ENCODE results near the gene PLCXD3. TPM values are rescaled to one million over a fixed set of nuclear protein-coding genes. Genes with fewer than 3 reads are reported as not detected.

The PLCXD3 gene
- total RNA-seq, 1 donor from 2014 or later: not detected

- H3K36me3 Mint-ChIP-seq (ENCODE audit: unreplicated experiment): no peaks in the 10 kb centered on the region
- H3K4me1 Mint-ChIP-seq (ENCODE audit: unreplicated experiment): no peaks in the 10 kb centered on the region
- no peak for TF ChIP-seq CTCF (IDR thresholded peaks at IDR 0.05)
- no peak overlapping the region for H3K4me3 Mint-ChIP-seq (ENCODE audit: unreplicated experiment)
- H3K27me3 Mint-ChIP-seq (ENCODE audit: unreplicated experiment): peaks cover 2% of the 10 kb centered on the region
- no peaks in the 10 kb centered on the region for H3K9me3 Mint-ChIP-seq (ENCODE audit: unreplicated experiment)
- no peak for DNase-seq (ENCODE audit: extremely low spot score, unreplicated experiment)
- H3K27ac Mint-ChIP-seq (ENCODE audit: unreplicated experiment): no peak overlapping the region
Measured at GRCh38 chr5:41425736-41426135, 84.7 kb downstream of the PLCXD3 start.

- Mint-ChIP-seq H3K9me3 (ENCODE audit: unreplicated experiment) (no peaks in the 10 kb centered on the region), H3K27me3 (ENCODE audit: unreplicated experiment) (no peaks in the 10 kb centered on the region), H3K4me3 (ENCODE audit: unreplicated experiment) (no peak overlapping the region), H3K27ac (ENCODE audit: unreplicated experiment) (no peak overlapping the region), H3K36me3 (ENCODE audit: unreplicated experiment) (no peaks in the 10 kb centered on the region), H3K4me1 (ENCODE audit: unreplicated experiment) (no peaks in the 10 kb centered on the region)
- no peak for TF ChIP-seq CTCF (IDR thresholded peaks at IDR 0.05)
- DNase-seq (ENCODE audit: extremely low spot score, unreplicated experiment): no peak
Measured at GRCh38 chr5:41420492-41421067, 89.8 kb downstream of the PLCXD3 start.

- Mint-ChIP-seq H3K27ac (ENCODE audit: unreplicated experiment) (no peak overlapping the region), H3K27me3 (ENCODE audit: unreplicated experiment) (no peaks in the 10 kb centered on the region), H3K36me3 (ENCODE audit: unreplicated experiment) (no peaks in the 10 kb centered on the region), H3K4me3 (ENCODE audit: unreplicated experiment) (no peak overlapping the region), H3K9me3 (ENCODE audit: unreplicated experiment) (no peaks in the 10 kb centered on the region), H3K4me1 (ENCODE audit: unreplicated experiment) (no peaks in the 10 kb centered on the region)
- no peak for DNase-seq (ENCODE audit: extremely low spot score, unreplicated experiment)
- no peak for TF ChIP-seq CTCF (IDR thresholded peaks at IDR 0.05)
Measured at GRCh38 chr5:41418220-41419031, 92.0 kb downstream of the PLCXD3 start.

- no peak overlapping the region for H3K4me3 Mint-ChIP-seq (ENCODE audit: unreplicated experiment)
- no peaks in the 10 kb centered on the region for H3K4me1 Mint-ChIP-seq (ENCODE audit: unreplicated experiment)
- no peaks in the 10 kb centered on the region for H3K27me3 Mint-ChIP-seq (ENCODE audit: unreplicated experiment)
- H3K9me3 Mint-ChIP-seq (ENCODE audit: unreplicated experiment): no peaks in the 10 kb centered on the region
- DNase-seq (ENCODE audit: extremely low spot score, unreplicated experiment): no peak
- TF ChIP-seq CTCF (IDR thresholded peaks at IDR 0.05): no peak
- H3K27ac Mint-ChIP-seq (ENCODE audit: unreplicated experiment): no peak overlapping the region
- H3K36me3 Mint-ChIP-seq (ENCODE audit: unreplicated experiment): no peaks in the 10 kb centered on the region
Measured at GRCh38 chr5:41416336-41416735, 94.1 kb downstream of the PLCXD3 start.

GRCh38 chr5:41415242-41415641, 95.2 kb downstream of the PLCXD3 start:
- Mint-ChIP-seq H3K4me3 (ENCODE audit: unreplicated experiment) (no peak overlapping the region), H3K27me3 (ENCODE audit: unreplicated experiment) (no peaks in the 10 kb centered on the region), H3K9me3 (ENCODE audit: unreplicated experiment) (no peaks in the 10 kb centered on the region), H3K27ac (ENCODE audit: unreplicated experiment) (no peak overlapping the region), H3K36me3 (ENCODE audit: unreplicated experiment) (no peaks in the 10 kb centered on the region), H3K4me1 (ENCODE audit: unreplicated experiment) (no peaks in the 10 kb centered on the region)
- no peak for TF ChIP-seq CTCF (IDR thresholded peaks at IDR 0.05)
- no peak for DNase-seq (ENCODE audit: extremely low spot score, unreplicated experiment)
